ENCODE measurements around the gene AP3B1. TPM values are rescaled to one million over a fixed set of nuclear protein-coding genes. Genes with fewer than 3 reads are reported as not detected.

AP3B1 gene
- total RNA-seq, 1 experiment from 2014 or later, result 41.8 TPM

- H3K79me1 ChIP-seq (ENCODE audit: insufficient read depth, low read depth, low read length, poor library complexity, severe bottlenecking), result no peaks in the 10 kb centered on the region
- no peak overlapping the region for H4K8ac ChIP-seq (replicated peaks; ENCODE audit: insufficient read length, low read depth, low read length)
- no peak overlapping the region for H3K4ac ChIP-seq (ENCODE audit: low read depth, low read length)
- no peak for DNase-seq
- H2BK120ac ChIP-seq (ENCODE audit: low read depth, low read length, poor library complexity, severe bottlenecking), result no peak overlapping the region
- Mint-ChIP-seq H3K36me3 (ENCODE audit: insufficient read depth in 1 of 3, low read depth in 3 of 3) (peaks cover 42 to 52% (median 49%) of the 10 kb centered on the region in 3 experiments), H3K9me3 (peaks cover 7 to 16% of the 10 kb centered on the region in 2 experiments; a peak in 4 of 5 replicates), H3K27me3 (ENCODE audit: low read depth) (no peaks in the 10 kb centered on the region), H3K27ac (no peak overlapping the region), H3K4me1 (no peaks in the 10 kb centered on the region; a peak in 1 of 4 replicates), H3K4me3 (no peak overlapping the region)
- H3K27ac ChIP-seq (ENCODE audit: insufficient read length, low read depth, low read length), result no peak overlapping the region
- no peak overlapping the region for H2BK12ac ChIP-seq (ENCODE audit: insufficient read length, low read depth, low read length)
- H3K23ac ChIP-seq (ENCODE audit: insufficient read length, low read depth, low read length), result no peak overlapping the region
- no peaks in the 10 kb centered on the region for H3K9me3 ChIP-seq (ENCODE audit: control insufficient read depth, low read depth, low read length)
- no peaks in the 10 kb centered on the region for H3K4me1 ChIP-seq (ENCODE audit: insufficient read depth, low read length)
- no CpG with 5 or more reads among the region's 2 CpGs for WGBS (ENCODE audit: extremely low coverage, insufficient read length, low lambda C conversion rate)
- H4K91ac ChIP-seq (ENCODE audit: insufficient read length, low read depth, low read length), result no peak overlapping the region
- no peaks in the 10 kb centered on the region for H3K23me2 ChIP-seq (ENCODE audit: insufficient read length, low read depth, low read length, poor library complexity, severe bottlenecking)
- H3K56ac ChIP-seq (ENCODE audit: insufficient read length, low read depth, low read length), result no peak overlapping the region
- no peaks in the 10 kb centered on the region for H3K27me3 ChIP-seq (ENCODE audit: insufficient read depth, low read length)
- H3T11ph ChIP-seq (ENCODE audit: low read length), result no peak overlapping the region
- H3K79me2 ChIP-seq (ENCODE audit: insufficient read depth, low read length), result no peaks in the 10 kb centered on the region
- TF ChIP-seq CTCF (conservative IDR thresholded peaks at IDR 0.05), result no peak
- no peak overlapping the region for H2AFZ ChIP-seq (ENCODE audit: low read length)
- no peak overlapping the region for H3K9ac ChIP-seq (ENCODE audit: extremely low read depth, insufficient read length, low read length)
- H3K18ac ChIP-seq (ENCODE audit: insufficient read length, low read depth, low read length), result no peak overlapping the region
- H4K20me1 ChIP-seq (ENCODE audit: control insufficient read depth, insufficient read depth, insufficient read length), result no peaks in the 10 kb centered on the region
- H2AK5ac ChIP-seq (ENCODE audit: insufficient read length, low read length), result no peak overlapping the region
- no peak overlapping the region for H3K14ac ChIP-seq (ENCODE audit: insufficient read depth, low read length)
- no peak overlapping the region for H2BK5ac ChIP-seq (ENCODE audit: insufficient read length, low read length)
- H2BK15ac ChIP-seq (ENCODE audit: low read depth, low read length), result no peak overlapping the region
- no peak overlapping the region for H2BK20ac ChIP-seq (ENCODE audit: low read depth, low read length, poor library complexity, severe bottlenecking)
- H4K5ac ChIP-seq (ENCODE audit: insufficient read length, low read depth, low read length), result no peak overlapping the region
- H3K4me2 ChIP-seq (ENCODE audit: insufficient read depth, insufficient read length, low read length), result no peak overlapping the region
Measured at GRCh38 chr5:78203815-78204214, 90.7 kb downstream of the AP3B1 start.

Measured in H9 (cell line).